ENCODE results near the gene NOVA2. TPM values are rescaled to one million over a fixed set of nuclear protein-coding genes. Genes with fewer than 3 reads are reported as not detected.

The NOVA2 gene
- total RNA-seq, 1 donor = 0.27 TPM

- TF ChIP-seq CTCF (IDR thresholded peaks at IDR 0.05; ENCODE audit: insufficient read depth, low read length) = no peak
- peak; percentile 26 for DNase-seq (ENCODE audit: low read depth)
- no peak overlapping the region for H3K4me3 ChIP-seq (ENCODE audit: low read depth, low read length)
Observed at GRCh38 chr19:45954156-45954555, 19.5 kb downstream of the NOVA2 start.

- no peak for DNase-seq (ENCODE audit: low read depth)
- TF ChIP-seq CTCF (IDR thresholded peaks at IDR 0.05; ENCODE audit: insufficient read depth, low read length) = no peak
Observed at GRCh38 chr19:45953676-45954075, 20.0 kb downstream of the NOVA2 start.

GRCh38 chr19:45952686-45953505 is 20.8 kb downstream of the NOVA2 start:
- H3K4me3 ChIP-seq (ENCODE audit: low read depth, low read length) = no peak overlapping the region
- no peak for TF ChIP-seq CTCF (IDR thresholded peaks at IDR 0.05; ENCODE audit: insufficient read depth, low read length)
- DNase-seq (ENCODE audit: low read depth) = peak; percentile 75

More at GRCh38 chr19:45953676-45954075, 20.0 kb downstream of the NOVA2 start:
- H3K4me3 ChIP-seq (ENCODE audit: low read depth, low read length) = no peak overlapping the region

GRCh38 chr19:45952341-45952685 is 21.4 kb downstream of the NOVA2 start:
- DNase-seq (ENCODE audit: low read depth) = no peak
- H3K4me3 ChIP-seq (ENCODE audit: low read depth, low read length) = no peak overlapping the region
- TF ChIP-seq CTCF (IDR thresholded peaks at IDR 0.05; ENCODE audit: insufficient read depth, low read length) = no peak

- peak; percentile 28 for DNase-seq (ENCODE audit: low read depth)
- H3K4me3 ChIP-seq (ENCODE audit: low read depth, low read length) = no peak overlapping the region
- TF ChIP-seq CTCF (IDR thresholded peaks at IDR 0.05; ENCODE audit: insufficient read depth, low read length) = no peak
Observed at GRCh38 chr19:45947926-45948325, 25.7 kb downstream of the NOVA2 start.

- H3K4me3 ChIP-seq (ENCODE audit: low read depth, low read length) = no peak overlapping the region
- DNase-seq (ENCODE audit: low read depth) = no peak
- no peak for TF ChIP-seq CTCF (IDR thresholded peaks at IDR 0.05; ENCODE audit: insufficient read depth, low read length)
Observed at GRCh38 chr19:45940515-45940805, 33.2 kb downstream of the NOVA2 start.

All from fibroblast of the aortic adventitia (primary cell).